Fibroblast of lung (primary cell): ENCODE measurements around the gene MYO18B.

ENCODE experiments used
- CTCF ChIP-seq, 2 donors: IDR thresholded peaks in 1 of 2; conservative IDR thresholded peaks in 1 of 2; 1 replicate in 1 of 2; 2 replicates in 1 of 2; pipeline ENCODE4 v1.5.1; 2011 to 2012; ENCODE audit warnings: low read length in 2 of 2, control low read depth in 1 of 2, inconsistent platforms in 1 of 2, low read depth in 1 of 2, mild to moderate bottlenecking in 1 of 2
- EZH2 ChIP-seq: IDR thresholded peaks from 2 replicates; pipeline ENCODE4 v1.5.1; 2012; ENCODE audit warnings: low read length, control low read depth, mild to moderate bottlenecking; ENCODE audit errors: missing control alignments

DNA sequence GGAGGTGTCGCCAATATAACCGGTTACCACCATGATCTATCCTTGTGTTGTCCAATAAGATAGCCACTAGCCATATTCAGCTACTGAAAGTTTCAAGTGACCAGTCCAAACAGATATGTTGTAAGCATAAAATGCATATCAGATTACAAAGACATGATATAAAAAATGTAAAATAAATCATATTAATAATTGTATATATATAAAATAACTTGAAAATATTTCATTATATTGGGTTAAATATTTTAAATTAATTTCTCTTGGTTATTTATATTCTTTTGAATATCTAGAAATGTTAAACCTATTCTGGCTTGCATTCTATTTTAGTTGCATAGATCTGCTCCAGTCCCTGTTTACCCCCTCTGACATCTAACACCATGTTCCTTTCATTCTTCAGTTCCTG, 305.5 kb downstream of the MYO18B start:
- TF ChIP-seq CTCF (conservative IDR thresholded peaks at IDR 0.05 in 1 of 2, IDR thresholded peaks at IDR 0.05 in 1 of 2; ENCODE audit: low read depth in 1 of 2, low read length in 2 of 2), result no peak
- TF ChIP-seq EZH2, result no peak
